GM12878 (cell line): ENCODE results near the gene NPR3. TPM values are rescaled to one million over a fixed set of nuclear protein-coding genes. Genes with fewer than 3 reads are reported as not detected.

Experiments
- ATAC-seq: fragments of 200-7000 bp; cut with Tn5 transposase; 3 replicates; pipeline ENCODE4 v1.9.1; 2020; ENCODE audit warnings: mild to moderate bottlenecking, moderate library complexity
- BruUV-seq: library from RNA; stranded (reverse); fragments of 400-500 nt; replicated peaks from 2 replicates; lab custom pipeline; 2021; lab: Mats Ljungman, UMichigan
- CTCF ChIA-PET: fragments of 300-600 bp; sonication (Branson Sonifier 250); formaldehyde crosslinking; extraction: SDS; loops from one replicate; lab custom pipeline; 2021; ENCODE audit warnings: inconsistent platforms; lab: Yijun Ruan, JAX
- POLR2A ChIA-PET: fragments of 350-600 bp; formaldehyde crosslinking; extraction: SDS; loops from one replicate; lab custom pipeline; 2021; ENCODE audit warnings: inconsistent platforms; lab: Charles Lee
- RAD21 ChIA-PET: fragments of 300-600 bp; sonication (Branson Sonifier 250); formaldehyde crosslinking; loops from one replicate; lab custom pipeline; 2023; ENCODE audit warnings: antibody characterized with exemption; ENCODE audit not compliant: unreplicated experiment; lab: Charles Lee
- SMC1A ChIA-PET: fragments of 300-600 bp; sonication (Branson Sonifier 250); formaldehyde crosslinking; loops from one replicate; lab custom pipeline; 2023; ENCODE audit not compliant: unreplicated experiment, uncharacterized antibody; lab: Charles Lee
- DNase-seq: peaks from one replicate; pipeline ENCODE4 v3.0.0-alpha.2; 2011; ENCODE audit warnings: low read depth, low spot score
- FAIRE-seq: peaks from 3 replicates; lab custom pipeline; 2011; peaks lifted over from hg19 to GRCh38; lab: Jason Lieb, UNC
- H2AFZ ChIP-seq: 2 replicates; pipeline ENCODE4 v1.6.0; 2011; ENCODE audit warnings: low read depth, low read length, control low read depth; ENCODE audit not compliant: control insufficient read depth
- H3K27ac ChIP-seq: 2 replicates; pipeline ENCODE4 v1.5.1; 2011; ENCODE audit warnings: control low read depth; ENCODE audit not compliant: control insufficient read depth, insufficient read depth
- H3K27me3 ChIP-seq, 2 experiments: replicated peaks in 1 of 2; 2 replicates each; pipeline versions ENCODE4 v1.6.0 to v1.6.1; 2011; ENCODE audit warnings: low read length in 1 of 2; ENCODE audit not compliant: control insufficient read depth in 2 of 2, insufficient read depth in 2 of 2
- H3K36me3 ChIP-seq, 2 experiments: 2 replicates each; pipeline ENCODE4 v1.5.1; 2011; ENCODE audit warnings: low read length in 1 of 2; ENCODE audit not compliant: control insufficient read depth in 2 of 2, insufficient read depth in 2 of 2
- H3K4me1 ChIP-seq: 2 replicates; pipeline ENCODE4 v1.6.1; 2011; ENCODE audit warnings: mild to moderate bottlenecking, low read length, moderate library complexity, mixed read lengths; ENCODE audit not compliant: control insufficient read depth, insufficient read depth
- H3K4me2 ChIP-seq: 2 replicates; pipeline ENCODE4 v1.6.0; 2011; ENCODE audit warnings: control low read depth; ENCODE audit not compliant: control insufficient read depth, insufficient read depth
- H3K4me3 ChIP-seq: fragments of 200-600 bp; sonication (generic); 2 replicates; pipeline ENCODE4 v1.5.1; 2016
- H3K79me2 ChIP-seq: 2 replicates; pipeline ENCODE4 v1.6.0; 2011; ENCODE audit warnings: low read length; ENCODE audit not compliant: control insufficient read depth, insufficient read depth
- H3K9ac ChIP-seq: 2 replicates; pipeline ENCODE4 v1.8.0; 2011; ENCODE audit warnings: low read length, control low read depth, mixed read lengths; ENCODE audit not compliant: control insufficient read depth, insufficient read depth
- H3K9me3 ChIP-seq: replicated peaks from 3 replicates; pipeline ENCODE4 v1.5.1; 2011; ENCODE audit warnings: mild to moderate bottlenecking, low read length; ENCODE audit not compliant: control insufficient read depth, insufficient read depth
- H4K20me1 ChIP-seq: 2 replicates; pipeline ENCODE4 v1.6.0; 2011; ENCODE audit not compliant: control insufficient read depth, insufficient read depth
- ATF7 ChIP-seq: fragments of 450-650 bp; IDR thresholded peaks from 2 replicates; pipeline ENCODE4 v1.6.1; 2016; ENCODE audit warnings: low read depth, mild to moderate bottlenecking
- BACH1 ChIP-seq: fragments of 450-650 bp; IDR thresholded peaks from 2 replicates; pipeline ENCODE4 v1.6.1; 2017; ENCODE audit warnings: mild to moderate bottlenecking, borderline replicate concordance
- RELB ChIP-seq: fragments of 450-650 bp; IDR thresholded peaks from 2 replicates; pipeline ENCODE4 v1.6.1; 2017; ENCODE audit warnings: low read depth, mild to moderate bottlenecking, moderate library complexity
- TAF1 ChIP-seq: IDR thresholded peaks from 2 replicates; pipeline ENCODE4 v1.6.1; 2011; ENCODE audit warnings: mild to moderate bottlenecking, low read depth, low read length, borderline replicate concordance
- TCF12 ChIP-seq: IDR thresholded peaks from 2 replicates; pipeline ENCODE4 v1.6.1; 2011; ENCODE audit warnings: low read depth, mild to moderate bottlenecking, low read length
- ZBTB40 ChIP-seq: fragments of 450-650 bp; IDR thresholded peaks from 2 replicates; pipeline ENCODE4 v1.6.1; 2016; ENCODE audit warnings: mild to moderate bottlenecking, moderate library complexity, borderline replicate concordance
- WGBS: methylation state at CpG from one replicate; pipeline ENCODE4 v1.1.6; 2016; ENCODE audit warnings: low lambda C conversion rate; ENCODE audit not compliant: insufficient replicate concordance, insufficient coverage; ENCODE audit errors: missing lambda C conversion rate; 5-methylcytosine and 5-hydroxymethylcytosine counted together
- in situ Hi-C: fragments of 300-500 bp; cut with MboI; formaldehyde crosslinking; loops from 9 replicates; pipeline ENCODE4 v1.14.3; 2018; ENCODE audit warnings: mixed read lengths
- intact Hi-C: fragments of 100-400 bp; cut with micrococcal nuclease; formaldehyde crosslinking; loops from one replicate; pipeline ENCODE4 v1.14.2; 2022; ENCODE audit not compliant: unreplicated experiment
- polyA plus RNA-seq, 11 experiments: library from polyadenylated mRNA; depleted of rRNA in 4 of 11; unstranded in 6 of 11; stranded (reverse) in 5 of 11; fragments of >200 nt; fragmentation: Nextera tagmentation in 4 of 11; fragmentation: Illumina TruSeq in 1 of 11; extraction: Ambion mirVana in 4 of 11; extraction: Trizol in 1 of 11; gene quantifications; 1 replicate in 1 of 11; 2 replicates in 10 of 11; pipeline versions ENCODE4 v1.2.1 to v1.2.3, GENCODE V29; 2011 to 2016; ENCODE audit warnings: inconsistent platforms in 2 of 11, missing spikeins in 2 of 11, low read depth in 1 of 11
- total RNA-seq, 4 experiments: library from RNA; depleted of rRNA in 3 of 4; stranded (reverse); fragments of >200 nt in 3 of 4; fragmentation: Illumina TruSeq in 1 of 4; extraction: Trizol in 1 of 4; gene quantifications; 2 replicates each; pipeline versions ENCODE4 v1.2.1 to v1.2.3, GENCODE V29; 2013 to 2021

Gene NPR3
- total and polyA plus RNA-seq, 10 of the 15 experiments (the other 5 are each of a cell fraction or from before 2014, with no cell fraction given): 0.01 to 0.37 (median 0.14) TPM; not detected in 7

GRCh38 chr5:32733590-32734340, 22.6 kb downstream of the NPR3 start:
- in situ Hi-C loops (no loop called here), intact Hi-C loops (no loop called here)
- H3K4me2 ChIP-seq: no peak overlapping the region
- 1% methylated on average over 5 of the region's 5 CpGs for WGBS
- no peak for FAIRE-seq
- no peak overlapping the region for H2AFZ ChIP-seq
- H3K27ac ChIP-seq: no peak overlapping the region
- peaks cover 0 to 2% of the 10 kb centered on the region in 2 experiments; a peak in 2 of 4 replicates for H3K27me3 ChIP-seq
- POLR2A ChIA-PET: no interaction called here
- CTCF ChIA-PET: no interaction called here
- no peak overlapping the region for H3K4me3 ChIP-seq
- BruUV-seq: no TSS peak
- H3K4me1 ChIP-seq: no peaks in the 10 kb centered on the region
- H3K9ac ChIP-seq: no peak overlapping the region
- H3K9me3 ChIP-seq: no peaks in the 10 kb centered on the region
- RAD21 ChIA-PET: no interaction called here
- no peaks in the 10 kb centered on the region for H4K20me1 ChIP-seq
- TF ChIP-seq ZBTB40 (no peak), ATF7 (no peak), TAF1 (no peak), RELB (no peak), BACH1 (no peak), TCF12 (no peak)
- no peaks in the 10 kb centered on the region for H3K36me3 ChIP-seq
- SMC1A ChIA-PET: no interaction called here
- ATAC-seq: no peak
- no peaks in the 10 kb centered on the region for H3K79me2 ChIP-seq
- no peak for DNase-seq
